ENCODE measurements around the gene UBE2E1. TPM values are rescaled to one million over a fixed set of nuclear protein-coding genes. Genes with fewer than 3 reads are reported as not detected.

UBE2E1 gene
- total and polyA plus RNA-seq, 2 donors (not counting 1 experiment from before 2014, with no cell fraction given), result 46.7 to 63.7 TPM

GRCh38 chr3:23889950-23890349 is 84.2 kb downstream of the UBE2E1 start:
- ATAC-seq (ENCODE audit: low read depth), result no peak
- Histone ChIP-seq H3K79me2 (ENCODE audit: control insufficient read depth, insufficient read depth, low read length) (no peaks in the 10 kb centered on the region), H3K9me3 (ENCODE audit: control extremely low read depth in 1 of 3, control insufficient read depth in 2 of 3, insufficient read depth in 1 of 3, low read length in 2 of 3) (no peaks in the 10 kb centered on the region), H3K4me3 (ENCODE audit: control extremely low read depth in 1 of 5, extremely low read depth in 1 of 5, insufficient read depth in 1 of 5, low read depth in 2 of 5, low read length in 4 of 5) (no peak overlapping the region), H3K27ac (ENCODE audit: low read length in 2 of 2) (no peak overlapping the region), H3K9ac (ENCODE audit: low read length) (no peak overlapping the region), H3K36me3 (replicated peaks in 1 of 2; ENCODE audit: control extremely low read depth in 1 of 2, control insufficient read depth in 1 of 2, extremely low read depth in 1 of 2, insufficient read depth in 2 of 2, low read length in 1 of 2) (peaks cover 0 to 26% of the 10 kb centered on the region in 2 experiments), H4K20me1 (ENCODE audit: control insufficient read depth, insufficient read depth, low read length, poor library complexity, severe bottlenecking) (peaks cover 15% of the 10 kb centered on the region), H2AFZ (ENCODE audit: insufficient read depth, low read depth, low read length, poor library complexity, severe bottlenecking) (no peak overlapping the region), H3K4me1 (ENCODE audit: control insufficient read depth in 2 of 2, insufficient read depth in 2 of 2, low read length in 2 of 2) (no peaks in the 10 kb centered on the region), H3K4me2 (replicated peaks; ENCODE audit: low read depth, low read length, poor library complexity, severe bottlenecking) (no peak overlapping the region), H3K27me3 (replicated peaks in 1 of 4; ENCODE audit: control extremely low read depth in 1 of 4, control insufficient read depth in 3 of 4, insufficient read depth in 4 of 4, low read length in 3 of 4) (no peaks in the 10 kb centered on the region)
- Mint-ChIP-seq H3K27me3 (no peaks in the 10 kb centered on the region), H3K27ac (no peak overlapping the region), H3K4me1 (peaks cover 6% of the 10 kb centered on the region), H3K9me3 (ENCODE audit: insufficient read depth) (no peaks in the 10 kb centered on the region), H3K4me3 (no peak overlapping the region)
- ChIA-PET CTCF (interaction anchor here (0.6 to 6.9 kb wide), 5 partner anchors 11 to 1705 kb away, joined by 3 to 92 read pairs (median 4); partner anchors contain the start of genes NKIRAS1 and RPL15), POLR2A (no interaction called here)
- intact Hi-C loops (cut with micrococcal nuclease), result loop anchor here (2.0 to 5.0 kb wide), 2 partner anchors 27 to 297 kb away; partner anchors contain the start of genes NKIRAS1 and RPL15
- whole genome bisulfite sequencing (ENCODE audit: insufficient coverage), result 97% methylated on average over 3 of the region's 5 CpGs
- no peak for TF ChIP-seq EZH2 (IDR thresholded peaks at IDR 0.05; ENCODE audit: borderline replicate concordance, insufficient read depth, low read depth, low read length, poor library complexity, severe bottlenecking)
- DNase-seq, result no peak

- Histone ChIP-seq H3K27me3 (replicated peaks in 1 of 4; ENCODE audit: control extremely low read depth in 1 of 4, control insufficient read depth in 3 of 4, insufficient read depth in 4 of 4, low read length in 3 of 4) (no peaks in the 10 kb centered on the region), H4K20me1 (ENCODE audit: control insufficient read depth, insufficient read depth, low read length, poor library complexity, severe bottlenecking) (peaks cover under 1% of the 10 kb centered on the region), H3K27ac (ENCODE audit: low read length in 2 of 2) (no peak overlapping the region), H2AFZ (ENCODE audit: insufficient read depth, low read depth, low read length, poor library complexity, severe bottlenecking) (no peak overlapping the region), H3K4me1 (ENCODE audit: control insufficient read depth in 2 of 2, insufficient read depth in 2 of 2, low read length in 2 of 2) (no peaks in the 10 kb centered on the region), H3K4me2 (replicated peaks; ENCODE audit: low read depth, low read length, poor library complexity, severe bottlenecking) (no peak overlapping the region), H3K4me3 (ENCODE audit: control extremely low read depth in 1 of 5, extremely low read depth in 1 of 5, insufficient read depth in 1 of 5, low read depth in 2 of 5, low read length in 4 of 5) (no peak overlapping the region), H3K79me2 (ENCODE audit: control insufficient read depth, insufficient read depth, low read length) (no peaks in the 10 kb centered on the region), H3K9ac (ENCODE audit: low read length) (no peak overlapping the region), H3K36me3 (replicated peaks in 1 of 2; ENCODE audit: control extremely low read depth in 1 of 2, control insufficient read depth in 1 of 2, extremely low read depth in 1 of 2, insufficient read depth in 2 of 2, low read length in 1 of 2) (peaks cover 0 to 31% of the 10 kb centered on the region in 2 experiments), H3K9me3 (ENCODE audit: control extremely low read depth in 1 of 3, control insufficient read depth in 2 of 3, insufficient read depth in 1 of 3, low read length in 2 of 3) (no peaks in the 10 kb centered on the region)
- DNase-seq (no peak), ATAC-seq (ENCODE audit: low read depth) (no peak)
- TF ChIP-seq CTCF (IDR thresholded peaks at IDR 0.05) (no peak), EZH2 (IDR thresholded peaks at IDR 0.05; ENCODE audit: borderline replicate concordance, insufficient read depth, low read depth, low read length, poor library complexity, severe bottlenecking) (no peak)
- intact Hi-C loops (cut with micrococcal nuclease), result no loop called here
- H3K27ac Mint-ChIP-seq, result no peak overlapping the region
- H3K9me3 Mint-ChIP-seq (ENCODE audit: insufficient read depth), result no peaks in the 10 kb centered on the region
- WGBS (ENCODE audit: insufficient coverage), result 92% methylated on average over 7 of the region's 8 CpGs
- CTCF ChIA-PET, result interaction anchor here (0.6 kb wide), 1 partner anchor 89 kb away, joined by 3 read pairs; no protein-coding TSS in a partner anchor
- H3K4me1 Mint-ChIP-seq, result peaks cover 3% of the 10 kb centered on the region
- POLR2A ChIA-PET, result interaction anchor here (0.7 kb wide), 1 partner anchor 831 kb away, joined by 7 read pairs; no protein-coding TSS in a partner anchor
- H3K27me3 Mint-ChIP-seq, result no peaks in the 10 kb centered on the region
- no peak overlapping the region for H3K4me3 Mint-ChIP-seq
Observed at GRCh38 chr3:23894254-23895061, 88.7 kb downstream of the UBE2E1 start.

All from B cell (primary cell).